ENCODE results near the gene FUT9. TPM values are rescaled to one million over a fixed set of nuclear protein-coding genes. Genes with fewer than 3 reads are reported as not detected.

FUT9 gene
- polyA plus RNA-seq, 2 of the 4 experiments (the other 2 are of a cell fraction), result not detected

DNA sequence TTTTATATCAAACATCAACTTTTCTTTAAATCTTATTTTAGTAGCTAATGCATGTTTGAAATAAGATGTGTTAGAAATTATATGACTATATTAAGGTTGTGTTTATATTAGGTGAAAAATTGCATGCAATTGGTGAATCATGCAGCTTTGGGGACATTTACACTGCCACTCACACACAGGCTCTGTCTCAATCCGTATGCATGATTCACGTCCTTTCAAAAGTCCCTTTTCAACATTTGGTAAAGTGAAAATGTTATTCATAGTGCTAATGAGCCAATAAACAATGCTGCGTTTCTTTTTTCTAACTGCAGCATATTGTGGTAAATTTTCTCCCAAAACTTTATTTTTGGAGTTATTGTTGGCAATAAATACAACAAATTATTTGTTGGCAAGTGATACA is 198.0 kb downstream of the FUT9 start:
- POLR2A ChIA-PET, result no interaction called here
- WGBS (ENCODE audit: missing lambda C conversion rate), result 0% methylated on average over 3 of the region's 3 CpGs
- Histone ChIP-seq H3K4me1 (no peaks in the 10 kb centered on the region), H3K9me3 (no peaks in the 10 kb centered on the region), H3K4me3 (no peak overlapping the region), H3K27ac (no peak overlapping the region), H3K4me2 (no peak overlapping the region)
- DNase-seq (ENCODE audit: low read depth in 1 of 2, low spot score in 1 of 2) (no peak), FAIRE-seq (no peak), ATAC-seq (no peak)
- CTCF ChIA-PET, result interaction anchor here (0.6 kb wide), 1 partner anchor 397 kb away, joined by 3 read pairs; no protein-coding TSS in a partner anchor
- no peak for TF ChIP-seq CBX8 (IDR thresholded peaks at IDR 0.05)

- no peak overlapping the region for H3K4me3 ChIP-seq
- TF ChIP-seq SMC3 (IDR thresholded peaks at IDR 0.05) (no peak), ZNF302 (CRISPR knock-in tag; IDR thresholded peaks at IDR 0.05) (no peak), NFE2L2 (conservative IDR thresholded peaks at IDR 0.05; ENCODE audit: low read length) (no peak), CBX2 (IDR thresholded peaks at IDR 0.05; ENCODE audit: borderline replicate concordance, low read depth) (no peak), HOXB13 (CRISPR knock-in tag; IDR thresholded peaks at IDR 0.05; ENCODE audit: low read depth) (no peak), CBX8 (IDR thresholded peaks at IDR 0.05) (no peak), SREBF2 (IDR thresholded peaks at IDR 0.05) (no peak), RARB (CRISPR knock-in tag; IDR thresholded peaks at IDR 0.05) (no peak), ZFP36 (IDR thresholded peaks at IDR 0.05; ENCODE audit: borderline replicate concordance, partially characterized antibody) (no peak)
- TF ChIP-seq, protein P1, sequence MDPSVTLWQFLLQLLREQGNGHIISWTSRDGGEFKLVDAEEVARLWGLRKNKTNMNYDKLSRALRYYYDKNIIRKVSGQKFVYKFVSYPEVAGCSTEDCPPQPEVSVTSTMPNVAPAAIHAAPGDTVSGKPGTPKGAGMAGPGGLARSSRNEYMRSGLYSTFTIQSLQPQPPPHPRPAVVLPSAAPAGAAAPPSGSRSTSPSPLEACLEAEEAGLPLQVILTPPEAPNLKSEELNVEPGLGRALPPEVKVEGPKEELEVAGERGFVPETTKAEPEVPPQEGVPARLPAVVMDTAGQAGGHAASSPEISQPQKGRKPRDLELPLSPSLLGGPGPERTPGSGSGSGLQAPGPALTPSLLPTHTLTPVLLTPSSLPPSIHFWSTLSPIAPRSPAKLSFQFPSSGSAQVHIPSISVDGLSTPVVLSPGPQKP (IDR thresholded peaks at IDR 0.05; ENCODE audit: low read depth, low read length), result no peak
- TF ChIP-seq, protein P2, sequence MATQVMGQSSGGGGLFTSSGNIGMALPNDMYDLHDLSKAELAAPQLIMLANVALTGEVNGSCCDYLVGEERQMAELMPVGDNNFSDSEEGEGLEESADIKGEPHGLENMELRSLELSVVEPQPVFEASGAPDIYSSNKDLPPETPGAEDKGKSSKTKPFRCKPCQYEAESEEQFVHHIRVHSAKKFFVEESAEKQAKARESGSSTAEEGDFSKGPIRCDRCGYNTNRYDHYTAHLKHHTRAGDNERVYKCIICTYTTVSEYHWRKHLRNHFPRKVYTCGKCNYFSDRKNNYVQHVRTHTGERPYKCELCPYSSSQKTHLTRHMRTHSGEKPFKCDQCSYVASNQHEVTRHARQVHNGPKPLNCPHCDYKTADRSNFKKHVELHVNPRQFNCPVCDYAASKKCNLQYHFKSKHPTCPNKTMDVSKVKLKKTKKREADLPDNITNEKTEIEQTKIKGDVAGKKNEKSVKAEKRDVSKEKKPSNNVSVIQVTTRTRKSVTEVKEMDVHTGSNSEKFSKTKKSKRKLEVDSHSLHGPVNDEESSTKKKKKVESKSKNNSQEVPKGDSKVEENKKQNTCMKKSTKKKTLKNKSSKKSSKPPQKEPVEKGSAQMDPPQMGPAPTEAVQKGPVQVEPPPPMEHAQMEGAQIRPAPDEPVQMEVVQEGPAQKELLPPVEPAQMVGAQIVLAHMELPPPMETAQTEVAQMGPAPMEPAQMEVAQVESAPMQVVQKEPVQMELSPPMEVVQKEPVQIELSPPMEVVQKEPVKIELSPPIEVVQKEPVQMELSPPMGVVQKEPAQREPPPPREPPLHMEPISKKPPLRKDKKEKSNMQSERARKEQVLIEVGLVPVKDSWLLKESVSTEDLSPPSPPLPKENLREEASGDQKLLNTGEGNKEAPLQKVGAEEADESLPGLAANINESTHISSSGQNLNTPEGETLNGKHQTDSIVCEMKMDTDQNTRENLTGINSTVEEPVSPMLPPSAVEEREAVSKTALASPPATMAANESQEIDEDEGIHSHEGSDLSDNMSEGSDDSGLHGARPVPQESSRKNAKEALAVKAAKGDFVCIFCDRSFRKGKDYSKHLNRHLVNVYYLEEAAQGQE (IDR thresholded peaks at IDR 0.05), result no peak
- ChIA-PET CTCF (no interaction called here), POLR2A (no interaction called here)
- 0% methylated on average over 1 of the region's 1 CpG for WGBS (ENCODE audit: missing lambda C conversion rate)
- H3K9me3 ChIP-seq, result no peaks in the 10 kb centered on the region
- FAIRE-seq (no peak), DNase-seq (ENCODE audit: low read depth in 1 of 2, low spot score in 1 of 2) (no peak), ATAC-seq (no peak)
- H3K4me1 ChIP-seq, result no peaks in the 10 kb centered on the region
- no peak overlapping the region for H3K27ac ChIP-seq
- H3K4me2 ChIP-seq, result no peak overlapping the region
Observed at GRCh38 chr6:96223695-96224094, 207.9 kb downstream of the FUT9 start.

DNA sequence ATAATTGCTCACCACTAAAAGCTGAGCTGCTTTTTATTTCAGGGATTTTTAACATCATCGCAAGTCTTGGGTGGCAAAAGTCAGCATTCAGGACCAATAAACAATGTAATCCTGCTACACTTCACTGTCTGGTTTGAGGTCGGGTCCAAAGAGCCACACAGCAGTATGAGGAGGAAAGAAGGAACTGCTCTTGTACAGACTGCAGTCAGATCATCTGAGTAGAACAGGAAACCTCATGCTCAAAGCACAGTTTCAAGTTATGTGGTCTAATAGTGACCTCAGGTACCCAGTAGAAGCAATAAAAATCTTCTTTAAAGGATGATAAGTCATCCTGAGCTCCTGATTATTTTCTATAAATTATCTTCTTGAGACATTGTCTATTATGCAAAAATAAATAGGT is 211.4 kb downstream of the FUT9 start:
- no peaks in the 10 kb centered on the region for H3K4me1 ChIP-seq
- WGBS (ENCODE audit: missing lambda C conversion rate), result 0% methylated on average over 2 of the region's 2 CpGs
- H3K9me3 ChIP-seq, result no peaks in the 10 kb centered on the region
- FAIRE-seq (no peak), DNase-seq (ENCODE audit: low read depth in 1 of 2, low spot score in 1 of 2) (no peak), ATAC-seq (no peak)
- TF ChIP-seq ATOH8 (CRISPR knock-in tag; IDR thresholded peaks at IDR 0.05; ENCODE audit: low read depth) (no peak), CHD2 (IDR thresholded peaks at IDR 0.05; ENCODE audit: low read length, partially characterized antibody) (no peak), HOXB13 (CRISPR knock-in tag; IDR thresholded peaks at IDR 0.05; ENCODE audit: low read depth) (no peak)
- no peak overlapping the region for H3K4me3 ChIP-seq
- H3K27ac ChIP-seq, result no peak overlapping the region
- CTCF ChIA-PET, result interaction anchor here (1.3 kb wide), 1 partner anchor 23 kb away, joined by 3 read pairs; no protein-coding TSS in a partner anchor
- POLR2A ChIA-PET, result no interaction called here
- no peak overlapping the region for H3K4me2 ChIP-seq

- TF ChIP-seq SMC3 (IDR thresholded peaks at IDR 0.05) (no peak), CBX8 (IDR thresholded peaks at IDR 0.05) (no peak), GATA3 (IDR thresholded peaks at IDR 0.05; ENCODE audit: borderline replicate concordance) (no peak), HOXA7 (CRISPR knock-in tag; IDR thresholded peaks at IDR 0.05) (no peak), SREBF2 (IDR thresholded peaks at IDR 0.05) (no peak), CHD2 (IDR thresholded peaks at IDR 0.05; ENCODE audit: low read length, partially characterized antibody) (no peak), CHD4 (IDR thresholded peaks at IDR 0.05; ENCODE audit: borderline replicate concordance) (no peak), RARB (CRISPR knock-in tag; IDR thresholded peaks at IDR 0.05) (no peak), RFX5 (IDR thresholded peaks at IDR 0.05) (no peak), POLR2A (IDR thresholded peaks at IDR 0.05; ENCODE audit: low read length) (no peak), ATOH8 (CRISPR knock-in tag; IDR thresholded peaks at IDR 0.05; ENCODE audit: low read depth) (no peak), MAZ (IDR thresholded peaks at IDR 0.05; ENCODE audit: borderline replicate concordance, low read depth, low read length) (no peak), MAFK (IDR thresholded peaks at IDR 0.05; ENCODE audit: partially characterized antibody) (no peak)
- POLR2A ChIA-PET, result no interaction called here
- H3K27ac ChIP-seq, result no peak overlapping the region
- no peak overlapping the region for H3K4me3 ChIP-seq
- 4% methylated on average over 2 of the region's 2 CpGs for WGBS (ENCODE audit: missing lambda C conversion rate)
- no peak for FAIRE-seq
- no peaks in the 10 kb centered on the region for H3K4me1 ChIP-seq
- CTCF ChIA-PET, result no interaction called here
- DNase-seq (ENCODE audit: low read depth in 1 of 2, low spot score in 1 of 2), result no peak
- no peak overlapping the region for H3K4me2 ChIP-seq
- ATAC-seq, result no peak
- no peaks in the 10 kb centered on the region for H3K9me3 ChIP-seq
Observed at GRCh38 chr6:96234444-96234843, 218.7 kb downstream of the FUT9 start.

All from A549 (cell line).